ENCODE data around the gene DENND2C.

DNA sequence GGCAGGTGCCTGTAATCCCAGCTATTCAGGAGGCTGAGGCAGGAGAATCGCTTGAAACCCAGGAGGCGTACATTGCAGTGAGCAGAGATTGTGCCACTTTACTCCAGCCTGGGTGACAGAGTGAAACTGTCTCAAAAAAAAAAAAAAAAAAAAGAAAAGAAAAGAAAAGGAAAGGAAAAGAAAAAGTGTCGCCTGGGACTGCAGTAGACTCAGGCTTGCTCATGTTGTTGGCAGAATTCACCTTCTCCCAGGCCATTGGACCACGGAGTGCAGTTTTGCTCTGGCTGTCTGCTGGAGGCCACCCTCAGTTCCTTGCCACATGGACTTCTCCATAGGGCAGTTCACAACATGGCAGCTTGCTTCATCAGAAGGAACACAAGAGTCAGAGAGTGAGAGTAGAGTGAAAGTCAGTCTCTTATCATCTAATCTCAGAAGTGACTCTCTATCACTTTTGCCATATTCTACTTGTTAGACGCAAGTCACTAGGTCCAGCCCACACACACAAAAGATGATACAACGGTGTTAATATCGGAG lies 117.7 kb downstream of the DENND2C start:
- TF ChIP-seq POLR2AphosphoS5 (IDR thresholded peaks at IDR 0.05; ENCODE audit: low read depth, low read length): no peak
- TF ChIP-seq TAF1 (IDR thresholded peaks at IDR 0.05; ENCODE audit: borderline replicate concordance, insufficient read depth, low read length): no peak
- TF ChIP-seq, protein P1, sequence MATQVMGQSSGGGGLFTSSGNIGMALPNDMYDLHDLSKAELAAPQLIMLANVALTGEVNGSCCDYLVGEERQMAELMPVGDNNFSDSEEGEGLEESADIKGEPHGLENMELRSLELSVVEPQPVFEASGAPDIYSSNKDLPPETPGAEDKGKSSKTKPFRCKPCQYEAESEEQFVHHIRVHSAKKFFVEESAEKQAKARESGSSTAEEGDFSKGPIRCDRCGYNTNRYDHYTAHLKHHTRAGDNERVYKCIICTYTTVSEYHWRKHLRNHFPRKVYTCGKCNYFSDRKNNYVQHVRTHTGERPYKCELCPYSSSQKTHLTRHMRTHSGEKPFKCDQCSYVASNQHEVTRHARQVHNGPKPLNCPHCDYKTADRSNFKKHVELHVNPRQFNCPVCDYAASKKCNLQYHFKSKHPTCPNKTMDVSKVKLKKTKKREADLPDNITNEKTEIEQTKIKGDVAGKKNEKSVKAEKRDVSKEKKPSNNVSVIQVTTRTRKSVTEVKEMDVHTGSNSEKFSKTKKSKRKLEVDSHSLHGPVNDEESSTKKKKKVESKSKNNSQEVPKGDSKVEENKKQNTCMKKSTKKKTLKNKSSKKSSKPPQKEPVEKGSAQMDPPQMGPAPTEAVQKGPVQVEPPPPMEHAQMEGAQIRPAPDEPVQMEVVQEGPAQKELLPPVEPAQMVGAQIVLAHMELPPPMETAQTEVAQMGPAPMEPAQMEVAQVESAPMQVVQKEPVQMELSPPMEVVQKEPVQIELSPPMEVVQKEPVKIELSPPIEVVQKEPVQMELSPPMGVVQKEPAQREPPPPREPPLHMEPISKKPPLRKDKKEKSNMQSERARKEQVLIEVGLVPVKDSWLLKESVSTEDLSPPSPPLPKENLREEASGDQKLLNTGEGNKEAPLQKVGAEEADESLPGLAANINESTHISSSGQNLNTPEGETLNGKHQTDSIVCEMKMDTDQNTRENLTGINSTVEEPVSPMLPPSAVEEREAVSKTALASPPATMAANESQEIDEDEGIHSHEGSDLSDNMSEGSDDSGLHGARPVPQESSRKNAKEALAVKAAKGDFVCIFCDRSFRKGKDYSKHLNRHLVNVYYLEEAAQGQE (IDR thresholded peaks at IDR 0.05; ENCODE audit: insufficient read depth in 1 of 2, low read depth in 2 of 2, low read length in 2 of 2): no peak
- TF ChIP-seq SIN3A (IDR thresholded peaks at IDR 0.05; ENCODE audit: borderline replicate concordance, insufficient read depth, low read length): no peak
- no peak for TF ChIP-seq FOXP2 (optimal IDR thresholded peaks at IDR 0.05; ENCODE audit: borderline replicate concordance, extremely low read depth, extremely low read length, insufficient read depth)
